OCI-LY7 (cell line): Measurements from ENCODE around the gene CPLX3. TPM values are rescaled to one million over a fixed set of nuclear protein-coding genes. Genes with fewer than 3 reads are reported as not detected.

Source experiments
- BruUV-seq: library from RNA; stranded (reverse); fragments of 400-500 nt; replicated peaks from 2 replicates; lab custom pipeline; 2021; lab: Mats Ljungman, UMichigan
- CTCF ChIA-PET: fragments of 300-600 bp; sonication (Branson Sonifier 250); formaldehyde crosslinking; loops from one replicate; lab custom pipeline; 2022; ENCODE audit warnings: antibody characterized with exemption; ENCODE audit not compliant: unreplicated experiment; lab: Charles Lee
- POLR2A ChIA-PET: fragments of 300-600 bp; sonication (Branson Sonifier 250); formaldehyde crosslinking; loops from one replicate; lab custom pipeline; 2022; ENCODE audit warnings: antibody characterized with exemption; lab: Charles Lee
- DNase-seq: peaks from one replicate; pipeline ENCODE4 v3.0.0-alpha.2; 2015; ENCODE audit warnings: low spot score
- H2AFZ ChIP-seq: fragments of 200-600 bp; sonication (generic), shearing (Covaris generic); 2 replicates; pipeline ENCODE4 v1.6.1; 2014; ENCODE audit warnings: mild to moderate bottlenecking, antibody characterized with exemption, low read length, moderate library complexity
- H3K27ac ChIP-seq: fragments of 200-600 bp; sonication (generic); 2 replicates; pipeline ENCODE4 v1.5.1; 2014; ENCODE audit warnings: mixed run types, low read depth, mild to moderate bottlenecking, moderate library complexity, low read length, inconsistent platforms; ENCODE audit not compliant: poor library complexity, severe bottlenecking
- H3K36me3 ChIP-seq: fragments of 200-600 bp; sonication (generic); 2 replicates; pipeline ENCODE4 v1.6.1; 2014; ENCODE audit warnings: mild to moderate bottlenecking, antibody characterized with exemption, low read length, moderate library complexity, mixed read lengths; ENCODE audit not compliant: insufficient read depth
- H3K4me1 ChIP-seq: fragments of 200-600 bp; sonication (generic); 2 replicates; pipeline ENCODE4 v1.5.1; 2014; ENCODE audit warnings: mild to moderate bottlenecking, low read length; ENCODE audit not compliant: insufficient read depth, poor library complexity, severe bottlenecking
- H3K4me2 ChIP-seq: fragments of 200-600 bp; sonication (generic); 2 replicates; pipeline ENCODE4 v1.6.1; 2014; ENCODE audit warnings: mild to moderate bottlenecking, low read length
- H3K4me3 ChIP-seq: fragments of 200-600 bp; sonication (generic); 2 replicates; pipeline ENCODE4 v1.5.1; 2014; ENCODE audit warnings: mild to moderate bottlenecking, low read depth, low read length; ENCODE audit not compliant: poor library complexity, severe bottlenecking
- H3K79me2 ChIP-seq: fragments of 200-600 bp; sonication (generic); 2 replicates; pipeline ENCODE4 v1.6.1; 2016; ENCODE audit warnings: low read depth, mild to moderate bottlenecking, low read length, moderate library complexity, mixed read lengths; ENCODE audit not compliant: insufficient read depth
- H3K9me2 ChIP-seq: fragments of 200-600 bp; sonication (generic); 2 replicates; pipeline ENCODE4 v1.6.1; 2016; ENCODE audit warnings: mild to moderate bottlenecking, low read length, mixed read lengths; ENCODE audit not compliant: insufficient read depth
- H3K9me3 ChIP-seq: fragments of 200-600 bp; sonication (generic); 2 replicates; pipeline ENCODE4 v1.6.1; 2014; ENCODE audit warnings: mild to moderate bottlenecking, mixed run types, low read length, mixed read lengths
- H4K20me1 ChIP-seq: fragments of 200-600 bp; sonication (generic); 2 replicates; pipeline ENCODE4 v1.6.1; 2014; ENCODE audit warnings: mild to moderate bottlenecking, antibody characterized with exemption, low read length, moderate library complexity, mixed read lengths; ENCODE audit not compliant: insufficient read depth
- CTCF ChIP-seq: fragments of 200-600 bp; sonication (generic); conservative IDR thresholded peaks from 2 replicates; pipeline ENCODE4 v1.5.1; 2014; ENCODE audit warnings: mild to moderate bottlenecking, antibody characterized with exemption, low read length, moderate library complexity, mixed read lengths
- EZH2phosphoT487 ChIP-seq: fragments of 200-600 bp; sonication (generic); IDR thresholded peaks from 2 replicates; pipeline ENCODE4 v1.6.1; 2018; ENCODE audit warnings: low read depth, borderline replicate concordance, mild to moderate bottlenecking, mixed run types, antibody characterized with exemption, low read length, moderate library complexity, mixed read lengths
- intact Hi-C: fragments of 100-400 bp; cut with micrococcal nuclease; formaldehyde crosslinking; loops from one replicate; pipeline ENCODE4 v1.10.0; 2022; ENCODE audit not compliant: unreplicated experiment
- microRNA-seq: library from miRNA; unstranded; fragments of <30 nt; microRNA quantifications from one replicate; pipeline ENCODE4 v1.2.0, GENCODE V29; 2022; ENCODE audit warnings: borderline replicate concordance
- small RNA-seq: library from RNA; depleted of rRNA; stranded (forward); fragments of <200 nt; gene quantifications from one replicate; pipeline ENCODE3, GENCODE V24; 2014
- total RNA-seq, 2 experiments: library from RNA; depleted of rRNA in 1 of 2; stranded (reverse); fragments of >200 nt in 1 of 2; shearing (Covaris generic) in 1 of 2; gene quantifications; 2 replicates each; pipeline ENCODE4 v1.2.3, GENCODE V29; 2014 to 2022

Gene CPLX3
- total RNA-seq, 2 experiments from 2014 or later: 0.35 to 1.5 TPM

- CTCF ChIA-PET: no interaction called here
- Histone ChIP-seq H3K4me2 (no peak overlapping the region), H2AFZ (no peak overlapping the region), H3K4me1 (peaks cover 6% of the 10 kb centered on the region), H3K36me3 (no peaks in the 10 kb centered on the region), H3K27ac (no peak overlapping the region), H3K79me2 (no peaks in the 10 kb centered on the region), H4K20me1 (no peaks in the 10 kb centered on the region), H3K9me3 (peaks cover 11% of the 10 kb centered on the region; the same call in 1 of the 2 replicates), H3K9me2 (no peaks in the 10 kb centered on the region), H3K4me3 (no peak overlapping the region)
- no peak for DNase-seq
- POLR2A ChIA-PET: no interaction called here
- intact Hi-C loops: no loop called here
- TF ChIP-seq EZH2phosphoT487: no peak
- no peak for TF ChIP-seq CTCF
- no TSS peak for BruUV-seq
These were observed 51.8 kb downstream of the CPLX3 start for GRCh38 chr15:74878273-74878672.

Small RNA genes lying within 50 kb of the gene (microRNA-seq; reads per million reads assigned to microRNA genes)
- gene MIR4513 (not detected), gene MIR6882 (6.1 reads per million)

Small RNA genes lying within 50 kb of the gene (small RNA-seq; reads per million reads assigned to genes)
- gene CPLX3 (not detected), gene MIR4513 (not detected), gene MIR6882 (not detected)

Other genes with a start within 250 kb of the CPLX3 start
- 85.1 and 86.5 TPM in 2 replicates for gene CLK3, start 210.8 kb upstream of the CPLX3 start, total RNA-seq (2014; rRNA removed; shearing (Covaris generic))
- 87.4 and 109 TPM in 2 replicates for gene CLK3, start 210.8 kb upstream of the CPLX3 start, total RNA-seq (2022)
- 13.4 and 15.1 TPM in 2 replicates for gene EDC3, start 130.6 kb upstream of the CPLX3 start, total RNA-seq (2014; rRNA removed; shearing (Covaris generic))
- gene EDC3, start 130.6 kb upstream of the CPLX3 start, total RNA-seq (2022): 43.5 and 51.4 TPM in 2 replicates
- not detected in 2 replicates for gene CYP1A1, start 101.1 kb upstream of the CPLX3 start, total RNA-seq (2014; rRNA removed; shearing (Covaris generic))
- 0.22 and 0.29 TPM in 2 replicates for gene CYP1A1, start 101.1 kb upstream of the CPLX3 start, total RNA-seq (2022)
- not detected in 2 replicates for gene CYP1A2, start 77.8 kb upstream of the CPLX3 start, total RNA-seq (2014; rRNA removed; shearing (Covaris generic))
- gene CYP1A2, start 77.8 kb upstream of the CPLX3 start, total RNA-seq (2022): not detected in 2 replicates
- gene CSK, start 44.5 kb upstream of the CPLX3 start, total RNA-seq (2014; rRNA removed; shearing (Covaris generic)): 106 and 112 TPM in 2 replicates
- 318 and 355 TPM in 2 replicates for gene CSK, start 44.5 kb upstream of the CPLX3 start, total RNA-seq (2022)
- gene LMAN1L, start 13.8 kb upstream of the CPLX3 start, total RNA-seq (2014; rRNA removed; shearing (Covaris generic)): 0.09 TPM in 1 of 2 replicates, not detected in the other
- 0.37 and 0.38 TPM in 2 replicates for gene LMAN1L, start 13.8 kb upstream of the CPLX3 start, total RNA-seq (2022)
- 22.2 and 31.7 TPM in 2 replicates for gene ULK3, start 16.5 kb downstream of the CPLX3 start, total RNA-seq (2014; rRNA removed; shearing (Covaris generic))
- 30.2 and 46.4 TPM in 2 replicates for gene ULK3, start 16.5 kb downstream of the CPLX3 start, total RNA-seq (2022)
- gene SCAMP2, start 46.7 kb downstream of the CPLX3 start, total RNA-seq (2014; rRNA removed; shearing (Covaris generic)): 21.3 and 24.6 TPM in 2 replicates
- 50.7 and 55.2 TPM in 2 replicates for gene SCAMP2, start 46.7 kb downstream of the CPLX3 start, total RNA-seq (2022)
- gene MPI, start 63.4 kb downstream of the CPLX3 start, total RNA-seq (2014; rRNA removed; shearing (Covaris generic)): 43.3 and 58.9 TPM in 2 replicates
- gene MPI, start 63.4 kb downstream of the CPLX3 start, total RNA-seq (2022): 51.3 and 67.2 TPM in 2 replicates
- gene FAM219B, start 80.2 kb downstream of the CPLX3 start, total RNA-seq (2014; rRNA removed; shearing (Covaris generic)): 50.9 and 52.3 TPM in 2 replicates
- gene FAM219B, start 80.2 kb downstream of the CPLX3 start, total RNA-seq (2022): 62.8 and 67.6 TPM in 2 replicates
- gene COX5A, start 111.4 kb downstream of the CPLX3 start, total RNA-seq (2014; rRNA removed; shearing (Covaris generic)): 87.2 and 168 TPM in 2 replicates
- 364 and 391 TPM in 2 replicates for gene COX5A, start 111.4 kb downstream of the CPLX3 start, total RNA-seq (2022)
- gene RPP25, start 130.1 kb downstream of the CPLX3 start, total RNA-seq (2014; rRNA removed; shearing (Covaris generic)): 2.6 and 3.0 TPM in 2 replicates
- 1.8 and 2.2 TPM in 2 replicates for gene RPP25, start 130.1 kb downstream of the CPLX3 start, total RNA-seq (2022)
- 18.6 and 29.4 TPM in 2 replicates for gene SCAMP5, start 168.9 kb downstream of the CPLX3 start, total RNA-seq (2014; rRNA removed; shearing (Covaris generic))
- gene SCAMP5, start 168.9 kb downstream of the CPLX3 start, total RNA-seq (2022): 43.7 and 51.6 TPM in 2 replicates
- 32.0 and 44.3 TPM in 2 replicates for gene PPCDC, start 197.0 kb downstream of the CPLX3 start, total RNA-seq (2014; rRNA removed; shearing (Covaris generic))
- 40.3 and 48.3 TPM in 2 replicates for gene PPCDC, start 197.0 kb downstream of the CPLX3 start, total RNA-seq (2022)